IMR-90 (cell line): ENCODE results near the gene TGM2. TPM values are rescaled to one million over a fixed set of nuclear protein-coding genes. Genes with fewer than 3 reads are reported as not detected.
"Not testable (repeated sequence)": the region's sequence is repeated elsewhere in the genome, so short reads cannot be mapped to it uniquely, and the experiment has no call there.

ENCODE experiments used
- ATAC-seq: fragments of 200-7000 bp; cut with Tn5 transposase; 2 replicates; pipeline ENCODE4 v1.9.1; 2020; ENCODE audit warnings: low read depth, mild to moderate bottlenecking, moderate library complexity
- BruUV-seq: library from RNA; stranded (reverse); fragments of 400-500 nt; replicated peaks from 2 replicates; lab custom pipeline; 2021; lab: Mats Ljungman, UMichigan
- CTCF ChIA-PET: fragments of 300-600 bp; formaldehyde crosslinking; extraction: SDS; loops from one replicate; lab custom pipeline; 2021; ENCODE audit warnings: antibody characterized with exemption; lab: Yijun Ruan, JAX
- POLR2A ChIA-PET: fragments of 300-600 bp; sonication (Branson Sonifier 250); formaldehyde crosslinking; loops from one replicate; lab custom pipeline; 2022; ENCODE audit warnings: antibody characterized with exemption; ENCODE audit not compliant: unreplicated experiment; lab: Charles Lee
- DNase-seq: peaks from one replicate; pipeline ENCODE4 v3.0.0; 2013
- H2AFZ ChIP-seq: replicated peaks from 2 replicates; pipeline ENCODE3; 2013; ENCODE audit warnings: low read length, mild to moderate bottlenecking; ENCODE audit not compliant: poor library complexity
- H2AK5ac ChIP-seq: 2 replicates; pipeline ENCODE4 v1.6.1; 2013; ENCODE audit warnings: low read depth, low read length, inconsistent platforms
- H2AK9ac ChIP-seq: replicated peaks from 2 replicates; pipeline ENCODE3; 2013; ENCODE audit warnings: mild to moderate bottlenecking, low read depth, low read length, moderate library complexity; ENCODE audit not compliant: poor library complexity
- H2BK120ac ChIP-seq: 2 replicates; pipeline ENCODE4 v1.6.1; 2013; ENCODE audit warnings: low read depth, low read length, inconsistent platforms
- H2BK15ac ChIP-seq: 3 replicates; pipeline ENCODE4 v1.6.1; 2013; ENCODE audit warnings: low read depth, low read length, inconsistent platforms
- H2BK20ac ChIP-seq: 2 replicates; pipeline ENCODE4 v1.6.1; 2013; ENCODE audit warnings: low read depth, mild to moderate bottlenecking, inconsistent platforms, low read length, moderate library complexity
- H2BK5ac ChIP-seq: 2 replicates; pipeline ENCODE4 v1.6.1; 2013; ENCODE audit warnings: mild to moderate bottlenecking, low read depth, low read length, inconsistent platforms; ENCODE audit not compliant: poor library complexity, severe bottlenecking
- H3K14ac ChIP-seq: replicated peaks from 2 replicates; pipeline ENCODE4 v1.6.1; 2013; ENCODE audit warnings: low read depth, low read length, inconsistent platforms
- H3K18ac ChIP-seq: 2 replicates; pipeline ENCODE4 v1.6.1; 2013; ENCODE audit warnings: low read depth, low read length, control low read depth
- H3K23ac ChIP-seq: 2 replicates; pipeline ENCODE4 v1.6.1; 2013; ENCODE audit warnings: low read depth, low read length, inconsistent platforms
- H3K27ac ChIP-seq: 2 replicates; pipeline ENCODE4 v1.5.1; 2013; ENCODE audit warnings: mild to moderate bottlenecking, control low read depth, low read length; ENCODE audit not compliant: insufficient read depth
- H3K27me3 ChIP-seq: 2 replicates; pipeline ENCODE4 v1.6.1; 2013; ENCODE audit warnings: low read length; ENCODE audit not compliant: control insufficient read depth, insufficient read depth
- H3K36me3 ChIP-seq: 2 replicates; pipeline ENCODE4 v1.6.1; 2013; ENCODE audit warnings: low read length, mixed read lengths; ENCODE audit not compliant: control insufficient read depth, insufficient read depth
- H3K4ac ChIP-seq: 2 replicates; pipeline ENCODE4 v1.6.1; 2013; ENCODE audit warnings: low read depth, low read length, inconsistent platforms
- H3K4me1 ChIP-seq: 2 replicates; pipeline ENCODE4 v1.6.1; 2013; ENCODE audit warnings: low read length, mixed read lengths; ENCODE audit not compliant: control insufficient read depth, insufficient read depth
- H3K4me2 ChIP-seq: 2 replicates; pipeline ENCODE4 v1.6.1; 2013; ENCODE audit warnings: low read depth, mild to moderate bottlenecking, control low read depth, low read length, moderate library complexity
- H3K4me3 ChIP-seq: 2 replicates; pipeline ENCODE4 v1.5.1; 2013; ENCODE audit warnings: low read depth, mild to moderate bottlenecking, control low read depth, low read length, moderate library complexity; ENCODE audit not compliant: insufficient read depth
- H3K56ac ChIP-seq: 2 replicates; pipeline ENCODE4 v1.6.1; 2013; ENCODE audit warnings: low read length, inconsistent platforms; ENCODE audit not compliant: insufficient read depth; ENCODE audit errors: extremely low read depth
- H3K79me1 ChIP-seq, 2 experiments: 2 replicates each; pipeline ENCODE4 v1.6.1; 2013; ENCODE audit warnings: low read length in 2 of 2, inconsistent platforms in 1 of 2, low read depth in 1 of 2
- H3K9ac ChIP-seq: 2 replicates; pipeline ENCODE4 v1.6.1; 2013; ENCODE audit warnings: low read depth, low read length, control low read depth
- H3K9me1 ChIP-seq: 2 replicates; pipeline ENCODE4 v1.6.1; 2013; ENCODE audit warnings: low read length, inconsistent platforms; ENCODE audit not compliant: insufficient read depth
- H3K9me3 ChIP-seq: 2 replicates; pipeline ENCODE4 v1.6.1; 2013; ENCODE audit warnings: low read length; ENCODE audit not compliant: control insufficient read depth, insufficient read depth
- H4K20me1 ChIP-seq: 2 replicates; pipeline ENCODE4 v1.6.1; 2013; ENCODE audit warnings: low read length, inconsistent platforms; ENCODE audit not compliant: insufficient read depth
- H4K5ac ChIP-seq: 2 replicates; pipeline ENCODE4 v1.6.1; 2013; ENCODE audit warnings: mild to moderate bottlenecking, low read depth, low read length, control low read depth
- H4K8ac ChIP-seq, 2 experiments: 2 replicates each; pipeline ENCODE4 v1.6.1; 2013; ENCODE audit warnings: low read depth in 2 of 2, low read length in 2 of 2, control low read depth in 1 of 2, inconsistent platforms in 1 of 2
- H4K91ac ChIP-seq: 2 replicates; pipeline ENCODE4 v1.6.1; 2013; ENCODE audit warnings: low read depth, low read length, inconsistent platforms; ENCODE audit not compliant: insufficient read depth
- whole genome bisulfite sequencing, 2 experiments: methylation state at CpG; one replicate each; pipeline versions ENCODE4 v1.1.5 to v1.1.7; 2013; ENCODE audit warnings: missing lambda C conversion rate in 2 of 2; ENCODE audit not compliant: insufficient read length in 1 of 2; ENCODE audit errors: extremely low coverage in 2 of 2; 5-methylcytosine and 5-hydroxymethylcytosine counted together
- dilution Hi-C: fragments of 300-500 bp; cut with HindIII; formaldehyde crosslinking; loops from one replicate; pipeline ENCODE4 v1.14.3; 2018; ENCODE audit warnings: low sequenced_read_pairs; ENCODE audit not compliant: unreplicated experiment
- in situ Hi-C: fragments of 300-500 bp; cut with MboI; formaldehyde crosslinking; loops from 3 replicates; pipeline ENCODE4 v1.14.3; 2019; ENCODE audit warnings: low sequenced_read_pairs, inconsistent platforms, mixed read lengths
- intact Hi-C: fragments of 100-400 bp; cut with micrococcal nuclease; formaldehyde crosslinking; loops from 2 replicates; pipeline ENCODE4 v1.10.0; 2022
- polyA plus RNA-seq, 3 experiments: library from polyadenylated mRNA; depleted of rRNA; stranded (reverse); fragments of >200 nt; gene quantifications; 2 replicates each; pipeline ENCODE4 v1.2.3, GENCODE V29; 2012; ENCODE audit warnings: low replicate concordance in 1 of 3
- total RNA-seq: library from RNA; depleted of rRNA; stranded (reverse); fragments of >200 nt; gene quantifications from 2 replicates; pipeline ENCODE4 v1.2.3, GENCODE V29; 2012

TGM2 gene
- total and polyA plus RNA-seq, 2 of the 4 experiments (the other 2 are of a cell fraction) = 239 to 268 TPM

- dilution Hi-C loops, in situ Hi-C loops: not testable (repeated sequence)
Observed at GRCh38 chr20:38107386-38107785, 57.7 kb downstream of the TGM2 start.

More at GRCh38 chr20:38107386-38107785, 57.7 kb downstream of the TGM2 start:
- CTCF ChIA-PET, H3K4me2 ChIP-seq, H4K8ac ChIP-seq, POLR2A ChIA-PET, H3K36me3 ChIP-seq, H3K23ac ChIP-seq, H3K9ac ChIP-seq, H3K79me1 ChIP-seq, H2BK15ac ChIP-seq, H3K4ac ChIP-seq, intact Hi-C loops, H2AFZ ChIP-seq, H2AK9ac ChIP-seq, H3K18ac ChIP-seq, H2AK5ac ChIP-seq, H3K14ac ChIP-seq, H3K9me3 ChIP-seq, BruUV-seq, H4K91ac ChIP-seq, H2BK5ac ChIP-seq, H3K4me3 ChIP-seq, ATAC-seq, H4K20me1 ChIP-seq, H2BK20ac ChIP-seq, H4K5ac ChIP-seq, H2BK120ac ChIP-seq, H3K56ac ChIP-seq, DNase-seq, H3K27ac ChIP-seq, H3K27me3 ChIP-seq: not testable (repeated sequence)
- peaks cover 26% of the 10 kb centered on the region for H3K9me1 ChIP-seq
- WGBS, 2 experiments = no CpG with 5 or more reads among the region's 1 CpG
- peaks cover 18% of the 10 kb centered on the region for H3K4me1 ChIP-seq
